Gastrocnemius medialis (tissue), 4 donors: ENCODE measurements around the gene MNAT1.

Experiments used
- CTCF ChIP-seq, 5 experiments: fragments of 450-650 bp in 3 of 5; fragments of 200-600 bp in 2 of 5; sonication (generic) in 2 of 5; IDR thresholded peaks in 4 of 5; conservative IDR thresholded peaks in 1 of 5; 1 replicate in 4 of 5; 2 replicates in 1 of 5; pipeline ENCODE4 v1.5.1; 2016 to 2019; ENCODE audit warnings: antibody characterized with exemption in 5 of 5, mild to moderate bottlenecking in 3 of 5, moderate library complexity in 3 of 5
- POLR2A ChIP-seq, 2 donors: fragments of 450-650 bp; IDR thresholded peaks; one replicate each; pipeline ENCODE4 v1.6.1; 2017; ENCODE audit warnings: antibody characterized with exemption in 2 of 2, mild to moderate bottlenecking in 2 of 2, moderate library complexity in 2 of 2

GRCh38 chr14:60915781-60916180 is 181.2 kb downstream of the MNAT1 start:
- TF ChIP-seq CTCF (IDR thresholded peaks at IDR 0.05 in 4 of 5, conservative IDR thresholded peaks at IDR 0.05 in 1 of 5) (no peak), POLR2A (IDR thresholded peaks at IDR 0.05) (no peak)
